Measurements from ENCODE around the gene PLXNA2. TPM values are rescaled to one million over a fixed set of nuclear protein-coding genes. Genes with fewer than 3 reads are reported as not detected.

Gene PLXNA2
- total and polyA plus RNA-seq, 2 of the 4 experiments (the other 2 are of a cell fraction): 0.72 to 1.1 TPM

DNA sequence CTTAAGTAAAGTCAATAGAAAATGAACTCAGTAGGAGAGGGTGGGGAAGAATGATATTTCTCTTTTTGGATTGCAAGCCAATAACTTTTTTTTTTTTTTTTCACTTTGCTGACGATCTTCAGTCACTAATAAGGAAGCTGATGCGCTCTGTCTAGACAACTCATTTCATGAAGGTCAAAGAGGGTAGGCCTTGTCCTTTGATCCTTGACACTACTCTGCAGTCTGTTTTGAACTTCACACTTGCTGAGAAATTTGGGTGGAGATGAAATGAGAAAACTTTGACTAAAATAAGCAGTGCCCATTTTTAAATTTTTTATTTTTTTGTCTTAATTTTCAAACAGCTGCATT is 20.9 kb upstream of the PLXNA2 start:
- BruUV-seq (replicated peaks): no TSS peak
- no peak overlapping the region for H3K4me3 ChIP-seq (ENCODE audit: insufficient read depth, low read depth, low read length)
- DNase-seq (no peak), ATAC-seq (ENCODE audit: low read depth) (no peak)
- H3K18ac ChIP-seq (ENCODE audit: low read depth, low read length): no peak overlapping the region
- intact Hi-C loops (cut with micrococcal nuclease): no loop called here
- H3K27ac ChIP-seq (ENCODE audit: insufficient read depth, low read length): no peak overlapping the region
- TF ChIP-seq FOS (IDR thresholded peaks at IDR 0.05; ENCODE audit: low read depth, low read length): no peak
- TF ChIP-seq MXI1 (IDR thresholded peaks at IDR 0.05; ENCODE audit: borderline replicate concordance, low read depth, low read length): no peak
- no peak for TF ChIP-seq SMC3 (IDR thresholded peaks at IDR 0.05; ENCODE audit: low read depth, low read length)
- TF ChIP-seq MAZ (IDR thresholded peaks at IDR 0.05; ENCODE audit: borderline replicate concordance, low read depth, low read length): no peak
- TF ChIP-seq, protein P1, sequence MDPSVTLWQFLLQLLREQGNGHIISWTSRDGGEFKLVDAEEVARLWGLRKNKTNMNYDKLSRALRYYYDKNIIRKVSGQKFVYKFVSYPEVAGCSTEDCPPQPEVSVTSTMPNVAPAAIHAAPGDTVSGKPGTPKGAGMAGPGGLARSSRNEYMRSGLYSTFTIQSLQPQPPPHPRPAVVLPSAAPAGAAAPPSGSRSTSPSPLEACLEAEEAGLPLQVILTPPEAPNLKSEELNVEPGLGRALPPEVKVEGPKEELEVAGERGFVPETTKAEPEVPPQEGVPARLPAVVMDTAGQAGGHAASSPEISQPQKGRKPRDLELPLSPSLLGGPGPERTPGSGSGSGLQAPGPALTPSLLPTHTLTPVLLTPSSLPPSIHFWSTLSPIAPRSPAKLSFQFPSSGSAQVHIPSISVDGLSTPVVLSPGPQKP (IDR thresholded peaks at IDR 0.05; ENCODE audit: borderline replicate concordance, low read depth, low read length): no peak
- TF ChIP-seq CEBPB (IDR thresholded peaks at IDR 0.05; ENCODE audit: low read depth, low read length): no peak
- TF ChIP-seq MAFK (IDR thresholded peaks at IDR 0.05; ENCODE audit: low read depth, low read length): no peak
- TF ChIP-seq RFX5 (IDR thresholded peaks at IDR 0.05; ENCODE audit: low read depth, low read length): no peak
- no peak for TF ChIP-seq RCOR1 (IDR thresholded peaks at IDR 0.05; ENCODE audit: insufficient replicate concordance, low read length)
- no peak for TF ChIP-seq POLR2A (IDR thresholded peaks at IDR 0.05; ENCODE audit: low read depth, low read length)
- no peak for TF ChIP-seq BHLHE40 (IDR thresholded peaks at IDR 0.05; ENCODE audit: low read depth, low read length)
- TF ChIP-seq NFE2L2 (IDR thresholded peaks at IDR 0.05; ENCODE audit: low read depth, low read length): no peak
- no peak for TF ChIP-seq RAD21 (IDR thresholded peaks at IDR 0.05; ENCODE audit: low read length)
- TF ChIP-seq CHD1 (IDR thresholded peaks at IDR 0.05; ENCODE audit: low read depth, low read length): no peak
- TF ChIP-seq, protein P2, sequence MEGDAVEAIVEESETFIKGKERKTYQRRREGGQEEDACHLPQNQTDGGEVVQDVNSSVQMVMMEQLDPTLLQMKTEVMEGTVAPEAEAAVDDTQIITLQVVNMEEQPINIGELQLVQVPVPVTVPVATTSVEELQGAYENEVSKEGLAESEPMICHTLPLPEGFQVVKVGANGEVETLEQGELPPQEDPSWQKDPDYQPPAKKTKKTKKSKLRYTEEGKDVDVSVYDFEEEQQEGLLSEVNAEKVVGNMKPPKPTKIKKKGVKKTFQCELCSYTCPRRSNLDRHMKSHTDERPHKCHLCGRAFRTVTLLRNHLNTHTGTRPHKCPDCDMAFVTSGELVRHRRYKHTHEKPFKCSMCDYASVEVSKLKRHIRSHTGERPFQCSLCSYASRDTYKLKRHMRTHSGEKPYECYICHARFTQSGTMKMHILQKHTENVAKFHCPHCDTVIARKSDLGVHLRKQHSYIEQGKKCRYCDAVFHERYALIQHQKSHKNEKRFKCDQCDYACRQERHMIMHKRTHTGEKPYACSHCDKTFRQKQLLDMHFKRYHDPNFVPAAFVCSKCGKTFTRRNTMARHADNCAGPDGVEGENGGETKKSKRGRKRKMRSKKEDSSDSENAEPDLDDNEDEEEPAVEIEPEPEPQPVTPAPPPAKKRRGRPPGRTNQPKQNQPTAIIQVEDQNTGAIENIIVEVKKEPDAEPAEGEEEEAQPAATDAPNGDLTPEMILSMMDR (conservative IDR thresholded peaks at IDR 0.05; ENCODE audit: low read depth, low read length): no peak
- TF ChIP-seq, protein P3, sequence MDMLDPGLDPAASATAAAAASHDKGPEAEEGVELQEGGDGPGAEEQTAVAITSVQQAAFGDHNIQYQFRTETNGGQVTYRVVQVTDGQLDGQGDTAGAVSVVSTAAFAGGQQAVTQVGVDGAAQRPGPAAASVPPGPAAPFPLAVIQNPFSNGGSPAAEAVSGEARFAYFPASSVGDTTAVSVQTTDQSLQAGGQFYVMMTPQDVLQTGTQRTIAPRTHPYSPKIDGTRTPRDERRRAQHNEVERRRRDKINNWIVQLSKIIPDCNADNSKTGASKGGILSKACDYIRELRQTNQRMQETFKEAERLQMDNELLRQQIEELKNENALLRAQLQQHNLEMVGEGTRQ (IDR thresholded peaks at IDR 0.05; ENCODE audit: low read depth, low read length): no peak
- no peak overlapping the region for H3K4ac ChIP-seq (ENCODE audit: low read depth, low read length)
- no peak overlapping the region for H4K5ac ChIP-seq (ENCODE audit: low read depth, low read length)
- no peak overlapping the region for H2BK120ac ChIP-seq (ENCODE audit: low read depth, low read length)
- H4K91ac ChIP-seq (ENCODE audit: insufficient read depth, low read depth, low read length): no peak overlapping the region
- H3K79me1 ChIP-seq (ENCODE audit: low read depth in 1 of 2, low read length in 2 of 2): no peaks in the 10 kb centered on the region
- dilution Hi-C loops (cut with HindIII; ENCODE audit: low sequenced_read_pairs, unreplicated experiment): no loop called here
- no peaks in the 10 kb centered on the region for H3K4me1 ChIP-seq (ENCODE audit: control insufficient read depth, insufficient read depth, low read length)
- no peak overlapping the region for H2BK20ac ChIP-seq (ENCODE audit: low read depth, low read length)
- H3K56ac ChIP-seq (ENCODE audit: extremely low read depth, insufficient read depth, low read length): no peak overlapping the region
- H2AFZ ChIP-seq (replicated peaks; ENCODE audit: low read length, poor library complexity): no peak overlapping the region
- no peak overlapping the region for H3K4me2 ChIP-seq (ENCODE audit: low read depth, low read length)
- no peak overlapping the region for H2BK5ac ChIP-seq (ENCODE audit: low read depth, low read length, poor library complexity, severe bottlenecking)
- H3K9ac ChIP-seq (ENCODE audit: low read depth, low read length): no peak overlapping the region
- H2BK15ac ChIP-seq (ENCODE audit: low read depth, low read length): no peak overlapping the region
- H3K27me3 ChIP-seq (ENCODE audit: control insufficient read depth, insufficient read depth, low read length): peaks cover 20% of the 10 kb centered on the region
- no peak overlapping the region for H2AK5ac ChIP-seq (ENCODE audit: low read depth, low read length)
- ChIA-PET CTCF (no interaction called here), POLR2A (ENCODE audit: unreplicated experiment) (no interaction called here)
- no peaks in the 10 kb centered on the region for H3K9me1 ChIP-seq (ENCODE audit: insufficient read depth, low read length)
- no peak overlapping the region for H2AK9ac ChIP-seq (replicated peaks; ENCODE audit: low read depth, low read length, poor library complexity)
- H3K36me3 ChIP-seq (ENCODE audit: control insufficient read depth, insufficient read depth, low read length): no peaks in the 10 kb centered on the region
- no peaks in the 10 kb centered on the region for H3K9me3 ChIP-seq (ENCODE audit: control insufficient read depth, insufficient read depth, low read length)
- H3K14ac ChIP-seq (replicated peaks; ENCODE audit: low read depth, low read length): no peak overlapping the region
- no CpG with 5 or more reads among the region's 2 CpGs for WGBS, 2 experiments (ENCODE audit: extremely low coverage in 2 of 2, insufficient read length in 1 of 2)
- no peak overlapping the region for H3K23ac ChIP-seq (ENCODE audit: low read depth, low read length)
- in situ Hi-C loops (cut with MboI; ENCODE audit: low sequenced_read_pairs): no loop called here
- H4K8ac ChIP-seq (ENCODE audit: low read depth in 2 of 2, low read length in 2 of 2): no peak overlapping the region
- H4K20me1 ChIP-seq (ENCODE audit: insufficient read depth, low read length): no peaks in the 10 kb centered on the region
